Measurements from ENCODE around the gene PEX10. TPM values are rescaled to one million over a fixed set of nuclear protein-coding genes. Genes with fewer than 3 reads are reported as not detected.

The PEX10 gene
- total and polyA plus RNA-seq, 2 of the 8 experiments (the other 6 are each of a cell fraction or from before 2014, with no cell fraction given): 24.3 to 26.9 TPM

GRCh38 chr1:2447276-2448097 is 35.1 kb upstream of the PEX10 start:
- DNase-seq (ENCODE audit: low read depth in 1 of 2, low spot score in 2 of 2): no peak
- Histone ChIP-seq H4K20me1 (replicated peaks in 1 of 2; ENCODE audit: control insufficient read depth in 1 of 2, insufficient read depth in 2 of 2, low read length in 2 of 2) (peaks cover 0 to 4% of the 10 kb centered on the region in 2 experiments), H2AK5ac (ENCODE audit: low read depth, low read length) (no peak overlapping the region), H3K9me3 (ENCODE audit: insufficient read depth in 2 of 2, low read depth in 1 of 2, low read length in 1 of 2) (no peaks in the 10 kb centered on the region), H2BK120ac (replicated peaks; ENCODE audit: low read depth, low read length) (no peak overlapping the region), H3K36me3 (ENCODE audit: control insufficient read depth in 2 of 4, insufficient read depth in 4 of 4, low read length in 3 of 4) (no peaks in the 10 kb centered on the region), H3K79me2 (ENCODE audit: control insufficient read depth in 1 of 2, insufficient read depth in 2 of 2, low read length in 2 of 2) (no peaks in the 10 kb centered on the region), H2BK12ac (ENCODE audit: low read depth, low read length) (no peak overlapping the region), H4K8ac (ENCODE audit: extremely low read depth, insufficient read depth, low read length) (no peak overlapping the region), H3K79me1 (ENCODE audit: low read depth, low read length) (no peaks in the 10 kb centered on the region), H4K5ac (ENCODE audit: insufficient read length, low read depth, low read length) (no peak overlapping the region), H4K91ac (replicated peaks; ENCODE audit: insufficient read length, low read length) (peak overlapping the region; percentile 91), H3K14ac (ENCODE audit: insufficient read length) (no peak overlapping the region), H3K4me2 (ENCODE audit: insufficient read depth in 1 of 2, low read depth in 2 of 2, low read length in 2 of 2) (no peak overlapping the region), H3K4me3 (ENCODE audit: extremely low read depth in 1 of 4, insufficient read depth in 2 of 4, low read depth in 3 of 4, low read length in 4 of 4) (no peak overlapping the region), H3K18ac (ENCODE audit: extremely low read depth, low read length) (no peak overlapping the region; the same call in none of the 2 replicates), H3K23ac (ENCODE audit: insufficient read length) (no peak overlapping the region), H3K27ac (ENCODE audit: low read depth, low read length) (no peak overlapping the region), H3K56ac (replicated peaks; ENCODE audit: insufficient read length, low read depth, low read length) (no peak overlapping the region), H2AFZ (ENCODE audit: low read length) (no peak overlapping the region), H2BK20ac (ENCODE audit: low read length) (no peak overlapping the region), H3K27me3 (replicated peaks in 1 of 4; ENCODE audit: control insufficient read depth in 3 of 4, extremely low read depth in 1 of 4, insufficient read depth in 3 of 4, low read length in 3 of 4) (peaks cover 17 to 27% (median 24%) of the 10 kb centered on the region in 4 experiments), H3K4ac (replicated peaks; ENCODE audit: insufficient read length, low read depth, low read length) (no peak overlapping the region), H2BK5ac (ENCODE audit: low read depth, low read length) (no peak overlapping the region), H3K23me2 (ENCODE audit: low read depth, low read length) (no peaks in the 10 kb centered on the region; the same call in 1 of the 2 replicates), H3K4me1 (replicated peaks in 1 of 4; ENCODE audit: control insufficient read depth in 3 of 4, insufficient read depth in 4 of 4, low read length in 3 of 4) (peaks cover 0 to 18% (median 10%) of the 10 kb centered on the region in 4 experiments; a peak in 4 of 7 replicates), H3K9ac (replicated peaks in 1 of 4; ENCODE audit: extremely low read depth in 1 of 4, low read depth in 3 of 4, low read length in 3 of 4) (no peak overlapping the region), H2BK15ac (ENCODE audit: low read length) (peak overlapping the region; percentile 92; the same call in 1 of the 2 replicates)
- ChIA-PET POLR2A (ENCODE audit: partially characterized antibody) (interaction anchor here (1.1 to 1.4 kb wide), 2 partner anchors 49 to 97 kb away, joined by 3 read pairs; no protein-coding TSS in a partner anchor), CTCF (ENCODE audit: partially characterized antibody) (interaction anchor here (1.4 to 2.4 kb wide), 6 partner anchors 34 to 114 kb away, joined by 3 to 8 read pairs (median 6); no protein-coding TSS in a partner anchor)
- no peak for FAIRE-seq
- 83% methylated on average over 19 of the region's 23 CpGs; no CpG with 5 or more reads in 1 of the 2 experiments for WGBS, 2 experiments (ENCODE audit: extremely low coverage in 1 of 2, insufficient coverage in 1 of 2, insufficient read length in 1 of 2, insufficient replicate concordance in 2 of 2, low coverage in 1 of 2, low lambda C conversion rate in 2 of 2, missing lambda C conversion rate in 1 of 2)
- peak; percentile 27; the same call in 1 of the 2 replicates for TF ChIP-seq GABPA (IDR thresholded peaks at IDR 0.05; ENCODE audit: borderline replicate concordance, insufficient read depth, low read length)
- TF ChIP-seq CTBP2 (IDR thresholded peaks at IDR 0.05; ENCODE audit: borderline replicate concordance, insufficient read depth, insufficient read length, low read length): no peak

All from H1 (cell line).